ENCODE measurements around the gene MEN1. TPM values are rescaled to one million over a fixed set of nuclear protein-coding genes. Genes with fewer than 3 reads are reported as not detected.

The MEN1 gene
- total and polyA plus RNA-seq, 9 of the 15 experiments (the other 6 are each of a cell fraction or from before 2014, with no cell fraction given): 3.4 to 57.2 (median 19.3) TPM

- TF ChIP-seq KHSRP (IDR thresholded peaks at IDR 0.05) (no peak), NFRKB (IDR thresholded peaks at IDR 0.05; ENCODE audit: low read depth) (0 out of 2 replicates have a peak, but pooled peaks have one; percentile 9), ZFPM2 (CRISPR knock-in tag; IDR thresholded peaks at IDR 0.05) (no peak), ESRRA (IDR thresholded peaks at IDR 0.05; ENCODE audit: borderline replicate concordance, low read depth) (peak; percentile 84), ZBTB40 (IDR thresholded peaks at IDR 0.05) (peak; percentile 42; the same call in 1 of the 2 replicates), ZBTB40 (CRISPR knock-in tag; IDR thresholded peaks at IDR 0.05) (no peak), HDAC2 (IDR thresholded peaks at IDR 0.05) (peak; percentile 100), SRSF9 (IDR thresholded peaks at IDR 0.05; ENCODE audit: borderline replicate concordance, low read depth, low read length) (no peak), ZSCAN32 (CRISPR knock-in tag; IDR thresholded peaks at IDR 0.05) (no peak), ELK1 (CRISPR knock-in tag; IDR thresholded peaks at IDR 0.05) (no peak), CBX3 (IDR thresholded peaks at IDR 0.05; ENCODE audit: borderline replicate concordance in 1 of 2, low read length in 2 of 2) (peak in 1 of 2 experiments; percentile 86; a peak in 2 of 3 replicates), HDGF (IDR thresholded peaks at IDR 0.05) (peak; percentile 100), PHB2 (IDR thresholded peaks at IDR 0.05; ENCODE audit: low read depth) (no peak; the same call in 1 of the 2 replicates), CBFA2T3 (IDR thresholded peaks at IDR 0.05) (0 out of 2 replicates have a peak, but pooled peaks have one; percentile 7), POLR2AphosphoS2 (IDR thresholded peaks at IDR 0.05; ENCODE audit: low read length) (no peak), NEUROD1 (IDR thresholded peaks at IDR 0.05; ENCODE audit: borderline replicate concordance, low read depth, low read length, partially characterized antibody) (no peak), HNRNPLL (IDR thresholded peaks at IDR 0.05; ENCODE audit: low read depth, low read length, poor library complexity, severe bottlenecking) (no peak)
- TF ChIP-seq, protein P1, sequence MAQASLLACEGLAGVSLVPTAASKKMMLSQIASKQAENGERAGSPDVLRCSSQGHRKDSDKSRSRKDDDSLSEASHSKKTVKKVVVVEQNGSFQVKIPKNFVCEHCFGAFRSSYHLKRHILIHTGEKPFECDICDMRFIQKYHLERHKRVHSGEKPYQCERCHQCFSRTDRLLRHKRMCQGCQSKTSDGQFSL (CRISPR knock-in tag; IDR thresholded peaks at IDR 0.05): no peak
- TF ChIP-seq, protein P1 (tag; IDR thresholded peaks at IDR 0.05): peak in 1 of 2 experiments; percentile 17; a peak in 1 of 4 replicates
Measured at GRCh38 chr11:64845129-64845775, 34.9 kb upstream of the MEN1 start (continued).
